OCI-LY3 (cell line): ENCODE data around the gene USB1.

Experiments
- EZH2phosphoT487 ChIP-seq: fragments of 200-600 bp; shearing (Covaris generic); IDR thresholded peaks from 2 replicates; pipeline ENCODE4 v1.6.1; 2018; ENCODE audit warnings: antibody characterized with exemption, mixed run types, low read depth
- TF ChIP-seq, protein P1 (sequence below): fragments of 200-600, 300-600 bp; sonication (generic); IDR thresholded peaks from 2 replicates; pipeline ENCODE4 v1.5.1; 2014; ENCODE audit warnings: antibody characterized with exemption, low read length, low read depth

DNA sequence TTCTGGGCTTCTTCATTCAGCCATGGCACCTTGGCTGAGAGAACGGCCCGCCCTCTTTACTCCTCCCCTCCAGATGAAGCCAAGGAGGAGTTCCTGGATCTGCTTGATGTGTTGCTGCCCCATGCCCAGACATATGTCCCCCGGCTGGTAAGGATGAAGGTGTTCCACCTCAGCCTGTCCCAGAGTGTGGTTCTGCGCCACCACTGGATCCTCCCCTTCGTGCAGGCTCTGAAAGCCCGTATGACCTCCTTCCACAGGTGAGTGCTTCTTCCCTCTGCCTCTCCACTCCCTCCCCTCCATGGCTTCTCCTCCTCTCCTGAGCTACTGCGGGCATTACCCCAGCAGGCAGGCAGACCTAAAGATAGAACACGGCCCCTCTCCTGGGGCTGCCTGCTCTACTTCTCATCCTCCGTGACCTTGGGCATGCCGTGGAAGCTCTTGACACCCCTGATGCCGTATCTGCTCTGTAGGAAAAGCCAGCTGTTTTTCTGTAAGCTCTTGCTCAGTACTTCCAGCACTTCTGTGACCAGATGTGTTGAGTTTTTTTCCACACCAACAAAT, 8.7 kb downstream of the USB1 start:
- TF ChIP-seq, protein P1, sequence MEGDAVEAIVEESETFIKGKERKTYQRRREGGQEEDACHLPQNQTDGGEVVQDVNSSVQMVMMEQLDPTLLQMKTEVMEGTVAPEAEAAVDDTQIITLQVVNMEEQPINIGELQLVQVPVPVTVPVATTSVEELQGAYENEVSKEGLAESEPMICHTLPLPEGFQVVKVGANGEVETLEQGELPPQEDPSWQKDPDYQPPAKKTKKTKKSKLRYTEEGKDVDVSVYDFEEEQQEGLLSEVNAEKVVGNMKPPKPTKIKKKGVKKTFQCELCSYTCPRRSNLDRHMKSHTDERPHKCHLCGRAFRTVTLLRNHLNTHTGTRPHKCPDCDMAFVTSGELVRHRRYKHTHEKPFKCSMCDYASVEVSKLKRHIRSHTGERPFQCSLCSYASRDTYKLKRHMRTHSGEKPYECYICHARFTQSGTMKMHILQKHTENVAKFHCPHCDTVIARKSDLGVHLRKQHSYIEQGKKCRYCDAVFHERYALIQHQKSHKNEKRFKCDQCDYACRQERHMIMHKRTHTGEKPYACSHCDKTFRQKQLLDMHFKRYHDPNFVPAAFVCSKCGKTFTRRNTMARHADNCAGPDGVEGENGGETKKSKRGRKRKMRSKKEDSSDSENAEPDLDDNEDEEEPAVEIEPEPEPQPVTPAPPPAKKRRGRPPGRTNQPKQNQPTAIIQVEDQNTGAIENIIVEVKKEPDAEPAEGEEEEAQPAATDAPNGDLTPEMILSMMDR = no peak
- no peak for TF ChIP-seq EZH2phosphoT487
